Stimulated activated CD4-positive, alpha-beta T cell treated with anti-CD3 and anti-CD28 coated beads, TNF-alpha, amount 100 ng/mL, for 24 hours (primary cell): Measurements from ENCODE around the gene PHTF2.
A peak's percentile ranks its signal among the peaks of the same experiment; 100 is the strongest.
"Not testable (repeated sequence)": the region's sequence is repeated elsewhere in the genome, so short reads cannot be mapped to it uniquely, and the experiment has no call there.

Experiments
- DNase-seq, 3 experiments: peaks; one replicate each; pipeline ENCODE4 v3.0.0-alpha.2; 2020; ENCODE audit warnings: low read depth in 3 of 3

Gene PHTF2

DNA sequence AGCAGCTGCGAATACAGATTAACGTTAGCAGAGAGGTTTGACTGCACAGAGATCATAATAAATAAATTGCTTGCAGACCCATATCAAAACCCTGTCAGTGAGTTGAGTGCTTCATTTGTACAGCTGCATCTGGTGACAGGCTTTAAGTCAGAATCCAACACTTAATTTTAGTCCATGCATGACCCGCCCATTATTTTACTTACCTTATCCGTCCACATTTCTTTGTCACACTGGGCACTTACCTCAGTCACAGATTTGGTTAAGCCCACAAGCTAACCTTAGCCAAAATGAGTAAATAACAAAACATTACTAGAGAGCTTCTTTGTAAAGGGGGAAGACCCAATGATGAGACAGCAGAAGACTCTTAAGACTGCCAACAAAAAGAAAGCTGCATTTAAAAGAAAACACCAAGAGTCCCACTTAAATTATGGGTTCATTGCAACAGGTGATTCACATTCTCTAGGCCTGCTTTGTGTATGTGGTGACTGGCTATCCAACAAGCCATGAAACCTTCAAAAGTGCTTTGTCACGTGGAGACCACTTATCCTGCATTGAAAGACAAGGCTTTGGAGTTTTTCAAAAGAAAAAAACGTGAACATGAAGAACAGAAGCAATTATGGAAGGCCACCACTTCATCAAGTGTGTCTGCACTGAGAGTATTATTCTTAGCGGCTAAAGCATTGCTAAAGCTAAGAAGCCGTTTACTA, 32.2 kb downstream of the PHTF2 start:
- no peak for DNase-seq

- peak in 1 of 3 experiments; percentile 21 for DNase-seq
Measured at GRCh38 chr7:77831481-77831880, 32.9 kb downstream of the PHTF2 start.

- DNase-seq: no peak
Measured at GRCh38 chr7:77831953-77832352, 33.4 kb downstream of the PHTF2 start.

GRCh38 chr7:77833136-77833535, 34.6 kb downstream of the PHTF2 start:
- DNase-seq: no peak

GRCh38 chr7:77836425-77836824, 37.9 kb downstream of the PHTF2 start:
- DNase-seq: not testable (repeated sequence)

- DNase-seq: no peak
Measured at GRCh38 chr7:77837275-77837674, 38.7 kb downstream of the PHTF2 start.

- no peak for DNase-seq
Measured at GRCh38 chr7:77837966-77838365, 39.4 kb downstream of the PHTF2 start.

- no peak for DNase-seq
Measured at GRCh38 chr7:77838929-77839491, 40.4 kb downstream of the PHTF2 start.

DNA sequence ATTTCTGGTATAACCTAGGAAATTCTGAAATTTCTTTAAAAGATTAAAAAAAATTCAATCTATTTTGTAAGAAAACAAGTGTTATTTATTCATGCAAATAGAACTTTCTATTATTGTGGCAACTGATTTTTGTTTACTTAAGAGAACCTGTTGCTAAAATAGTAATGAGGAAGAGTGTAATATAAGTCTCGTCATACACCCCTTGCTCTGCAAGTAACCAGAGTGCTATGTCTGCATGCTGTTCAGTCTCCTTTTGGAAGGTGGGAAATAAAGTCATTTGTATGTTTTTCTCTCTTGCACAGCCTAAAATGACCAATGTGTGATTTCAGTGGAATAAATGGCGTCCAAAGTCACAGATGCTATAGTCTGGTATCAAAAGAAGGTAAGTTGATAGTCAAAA, 41.3 kb downstream of the PHTF2 start:
- DNase-seq: no peak

GRCh38 chr7:77843194-77843593, 44.6 kb downstream of the PHTF2 start:
- no peak for DNase-seq

DNA sequence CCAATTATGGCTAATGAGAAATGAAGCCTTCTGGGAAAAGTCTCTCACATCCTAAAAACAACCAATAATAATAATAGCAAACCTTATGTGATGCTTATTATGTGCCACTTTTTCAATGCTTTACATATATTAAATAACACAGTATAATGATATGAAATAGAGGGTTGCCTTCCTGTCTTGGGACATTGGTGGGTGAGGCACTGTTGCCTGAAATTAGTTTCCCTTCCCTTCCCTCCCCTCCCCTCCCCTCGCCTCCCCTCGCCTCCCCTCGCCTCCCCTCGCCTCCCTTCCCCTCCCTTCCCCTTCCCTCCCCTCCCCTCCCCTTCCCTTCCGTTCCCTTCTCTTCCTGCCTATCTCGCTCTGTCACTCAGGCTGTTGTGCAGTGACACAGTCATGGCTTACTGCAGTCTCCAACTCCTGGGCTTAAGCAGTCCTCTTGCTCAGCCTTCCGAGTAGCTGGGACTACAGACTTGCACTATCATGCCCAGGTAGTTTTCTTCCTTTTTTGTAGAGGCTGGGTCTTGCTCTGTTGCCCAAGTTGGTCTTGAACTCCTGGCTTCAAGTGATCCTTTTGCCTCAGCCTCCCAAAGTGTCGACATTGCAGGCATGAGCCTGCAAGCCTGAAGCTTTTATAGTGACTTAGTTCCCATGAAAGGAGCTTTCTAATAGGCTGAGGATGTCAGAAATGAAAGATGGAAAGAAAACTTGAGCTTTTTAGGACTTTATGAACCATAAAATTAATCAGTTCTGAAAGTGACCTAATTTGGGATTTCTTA, 47.9 kb downstream of the PHTF2 start:
- no peak for DNase-seq

- DNase-seq: no peak
Measured at GRCh38 chr7:77855371-77856083, 57.0 kb downstream of the PHTF2 start.

GRCh38 chr7:77858278-77858677, 59.7 kb downstream of the PHTF2 start:
- no peak for DNase-seq

GRCh38 chr7:77859343-77859742, 60.8 kb downstream of the PHTF2 start:
- DNase-seq: no peak

- no peak for DNase-seq
Measured at GRCh38 chr7:77862691-77863090, 64.1 kb downstream of the PHTF2 start.

GRCh38 chr7:77863860-77864259, 65.3 kb downstream of the PHTF2 start:
- DNase-seq: no peak

DNA sequence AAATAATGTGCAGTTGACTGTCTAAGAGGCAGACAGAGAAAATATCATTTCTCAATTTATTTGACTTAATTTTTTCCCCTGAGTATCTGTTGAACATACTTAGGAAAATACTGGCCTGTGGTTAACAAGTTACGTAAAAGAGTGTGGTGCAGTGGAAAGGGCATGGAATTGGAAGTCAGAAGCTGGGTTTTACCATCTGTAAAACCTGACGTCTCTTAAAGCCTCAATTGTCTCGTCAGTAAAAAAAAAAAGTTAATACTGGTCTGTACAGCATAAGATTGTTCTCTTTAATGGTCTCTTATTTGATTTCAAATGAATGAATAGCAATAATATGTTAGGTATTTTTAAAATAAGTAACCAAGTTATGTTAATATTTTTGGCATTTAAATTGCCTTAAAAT, 67.8 kb downstream of the PHTF2 start:
- DNase-seq: no peak

DNA sequence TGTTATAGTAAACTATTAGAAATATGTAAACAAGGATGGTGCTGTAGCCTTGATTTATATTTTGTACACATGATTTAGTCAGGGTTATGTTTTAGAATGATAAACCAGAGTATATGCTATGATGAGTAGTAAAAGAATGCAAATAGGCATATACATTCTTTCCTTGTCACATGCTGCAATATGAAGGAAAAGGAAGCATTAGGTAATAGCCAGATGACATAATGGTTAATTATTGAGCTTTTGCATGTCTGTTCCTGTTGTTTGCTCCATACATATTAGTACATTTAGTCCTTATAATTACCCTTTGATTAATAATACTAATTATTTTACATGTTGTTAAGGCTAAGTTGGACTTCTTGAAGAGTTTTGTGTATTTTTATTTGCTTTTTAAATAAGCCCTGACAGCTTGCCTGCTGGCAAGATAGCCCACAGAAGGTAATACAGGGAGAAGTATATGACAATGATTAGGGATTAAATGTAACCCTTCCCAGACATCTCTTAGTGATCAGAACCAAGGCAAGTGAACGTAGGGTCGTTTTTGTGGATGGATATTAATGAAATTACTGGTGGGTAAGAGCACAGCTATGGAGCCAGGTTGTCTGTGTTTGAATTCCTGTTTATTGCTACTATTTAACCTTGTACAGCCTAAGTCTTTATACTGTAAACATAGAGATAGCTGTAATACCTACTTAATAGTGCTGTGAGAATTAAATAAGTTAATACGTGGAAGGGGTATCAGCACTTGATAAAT, 68.4 kb downstream of the PHTF2 start:
- no peak for DNase-seq

- DNase-seq: no peak
Measured at GRCh38 chr7:77867537-77867865, 68.9 kb downstream of the PHTF2 start.

- DNase-seq: not testable (repeated sequence)
Measured at GRCh38 chr7:77872256-77872655, 73.7 kb downstream of the PHTF2 start.

DNA sequence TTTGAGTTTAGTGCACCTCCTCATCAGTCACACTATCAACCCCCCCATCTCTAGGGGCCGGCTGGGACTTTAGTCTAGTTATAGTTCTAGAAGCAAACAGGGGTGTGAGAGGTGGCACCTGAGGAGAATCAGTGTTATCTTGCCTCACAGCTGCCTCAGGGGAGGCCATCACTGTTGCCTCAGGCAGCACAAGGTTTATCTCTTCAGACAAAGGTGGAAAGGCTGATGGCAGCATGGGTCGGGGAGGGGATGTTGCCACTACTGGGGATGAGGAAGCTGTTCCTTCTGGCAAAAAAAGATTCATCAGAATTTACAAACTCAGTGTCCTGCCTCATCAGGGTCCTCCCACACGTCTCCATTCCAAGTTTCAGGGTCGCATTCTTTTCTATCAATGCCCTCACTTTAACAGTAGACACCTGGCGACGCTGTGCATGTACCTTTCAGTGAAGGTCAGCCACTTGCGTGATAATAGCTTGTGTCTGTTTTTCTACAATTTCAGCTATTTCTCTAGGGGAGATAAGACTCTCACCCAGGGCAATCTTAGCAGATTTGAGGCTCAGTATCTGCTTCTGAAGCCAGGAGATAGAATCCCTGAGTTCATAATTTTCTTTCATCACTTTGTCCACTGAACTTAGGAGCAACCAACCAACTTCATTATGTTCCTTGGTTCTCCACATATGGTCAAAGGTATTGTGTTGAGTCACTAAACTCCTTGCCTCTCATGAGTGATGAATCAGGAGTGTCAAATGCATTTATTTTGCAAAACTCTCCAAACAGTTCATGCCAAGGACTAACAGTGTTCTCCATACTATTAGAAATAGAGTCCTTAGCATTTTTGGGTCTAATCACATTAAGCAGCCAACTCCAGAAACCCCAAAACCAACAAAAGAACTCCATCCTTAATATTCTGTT, 75.1 kb downstream of the PHTF2 start:
- not testable (repeated sequence) for DNase-seq
